Esophagus (tissue), 2 donors: ENCODE data around the gene IMMP1L. TPM values are rescaled to one million over a fixed set of nuclear protein-coding genes. Genes with fewer than 3 reads are reported as not detected.

Experiments
- H3K27ac ChIP-seq, 2 donors: one replicate each; pipeline ENCODE4 v1.5.1; 2013; ENCODE audit warnings: low read depth in 2 of 2, mild to moderate bottlenecking in 2 of 2, inconsistent platforms in 1 of 2, low read length in 1 of 2, moderate library complexity in 1 of 2
- H3K27me3 ChIP-seq, 2 donors: one replicate each; pipeline ENCODE4 v1.6.1; 2013; ENCODE audit warnings: low read length in 2 of 2, control low read depth in 1 of 2, mild to moderate bottlenecking in 1 of 2; ENCODE audit not compliant: insufficient read depth in 2 of 2, control insufficient read depth in 1 of 2
- H3K36me3 ChIP-seq, 2 donors: one replicate each; pipeline ENCODE4 v1.6.1; 2013; ENCODE audit warnings: low read length in 1 of 2; ENCODE audit not compliant: control insufficient read depth in 2 of 2, insufficient read depth in 2 of 2
- H3K4me1 ChIP-seq, 2 donors: one replicate each; pipeline ENCODE4 v1.6.1; 2013; ENCODE audit warnings: low read length in 1 of 2; ENCODE audit not compliant: control insufficient read depth in 2 of 2, insufficient read depth in 2 of 2
- H3K4me3 ChIP-seq, 2 donors: one replicate each; pipeline ENCODE4 v1.5.1; 2013; ENCODE audit warnings: low read length in 2 of 2, mild to moderate bottlenecking in 2 of 2, low read depth in 1 of 2, moderate library complexity in 1 of 2
- H3K9me3 ChIP-seq, 2 donors: one replicate each; pipeline ENCODE4 v1.6.1; 2013; ENCODE audit warnings: mild to moderate bottlenecking in 2 of 2, low read depth in 1 of 2, low read length in 1 of 2, moderate library complexity in 1 of 2; ENCODE audit not compliant: control insufficient read depth in 2 of 2, insufficient read depth in 1 of 2
- WGBS, 2 donors: extraction: QIAGEN DNeasy Blood & Tissue Kit; methylation state at CpG; one replicate each; pipeline ENCODE4 v1.1.7; 2013; 5-methylcytosine and 5-hydroxymethylcytosine counted together
- polyA plus RNA-seq, 2 donors: library from polyadenylated mRNA; stranded (reverse); fragments of 200-250 nt; gene quantifications; one replicate each; pipeline ENCODE4 v1.2.3, GENCODE V29; 2013
- donor health status: healthy with polysubstance abuse.
- donor health status: Bipolar disorder and iron deficiency.

Gene IMMP1L
- polyA plus RNA-seq, 2 donors, result 16.2 to 16.3 TPM

- 67 to 69% methylated on average over 2 of the region's 2 CpGs for WGBS, 2 donors
- H3K4me3 ChIP-seq, result no peak overlapping the region
- H3K9me3 ChIP-seq, result no peaks in the 10 kb centered on the region
- no peaks in the 10 kb centered on the region for H3K27me3 ChIP-seq
- H3K4me1 ChIP-seq, result no peaks in the 10 kb centered on the region
- no peak overlapping the region for H3K27ac ChIP-seq
- peaks cover 0 to under 1% of the 10 kb centered on the region in 2 donors for H3K36me3 ChIP-seq
Observed at GRCh38 chr11:31442086-31442485, 67.3 kb downstream of the IMMP1L start.

DNA sequence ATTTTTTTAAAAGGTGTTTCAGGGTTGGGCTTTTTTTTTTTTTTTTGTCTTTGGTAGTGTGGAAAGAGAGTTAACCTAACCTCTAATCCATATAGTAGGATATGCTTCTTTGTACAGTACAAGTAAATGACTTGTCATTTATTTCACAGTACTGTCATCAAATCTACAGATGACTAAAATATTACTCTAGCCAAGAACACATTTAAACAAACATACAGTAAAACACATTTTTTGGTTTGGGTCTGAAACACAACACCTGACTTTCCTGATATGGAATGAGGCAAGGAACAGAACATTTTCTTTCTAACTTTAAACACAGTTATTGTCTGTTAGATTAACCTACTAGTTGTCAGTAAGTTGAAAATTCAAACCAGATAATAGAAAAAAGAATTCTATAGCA is 68.1 kb downstream of the IMMP1L start:
- H3K9me3 ChIP-seq, result no peaks in the 10 kb centered on the region
- H3K4me1 ChIP-seq, result no peaks in the 10 kb centered on the region
- no peak overlapping the region for H3K27ac ChIP-seq
- H3K36me3 ChIP-seq, result no peaks in the 10 kb centered on the region
- no peak overlapping the region for H3K4me3 ChIP-seq
- no peaks in the 10 kb centered on the region for H3K27me3 ChIP-seq

GRCh38 chr11:31437742-31438435 is 71.5 kb downstream of the IMMP1L start:
- 93 to 96% methylated on average over 2 of the region's 2 CpGs for WGBS, 2 donors
- H3K36me3 ChIP-seq, result no peaks in the 10 kb centered on the region
- H3K9me3 ChIP-seq, result no peaks in the 10 kb centered on the region
- H3K27me3 ChIP-seq, result no peaks in the 10 kb centered on the region
- H3K27ac ChIP-seq, result no peak overlapping the region
- no peaks in the 10 kb centered on the region for H3K4me1 ChIP-seq
- H3K4me3 ChIP-seq, result no peak overlapping the region

- H3K27me3 ChIP-seq, result no peaks in the 10 kb centered on the region
- 97 to 98% methylated on average over 1 of the region's 1 CpG for WGBS, 2 donors
- no peaks in the 10 kb centered on the region for H3K9me3 ChIP-seq
- no peaks in the 10 kb centered on the region for H3K4me1 ChIP-seq
- no peak overlapping the region for H3K27ac ChIP-seq
- peaks cover 0 to 3% of the 10 kb centered on the region in 2 donors for H3K36me3 ChIP-seq
- no peak overlapping the region for H3K4me3 ChIP-seq
Observed at GRCh38 chr11:31433851-31434250, 75.6 kb downstream of the IMMP1L start.

DNA sequence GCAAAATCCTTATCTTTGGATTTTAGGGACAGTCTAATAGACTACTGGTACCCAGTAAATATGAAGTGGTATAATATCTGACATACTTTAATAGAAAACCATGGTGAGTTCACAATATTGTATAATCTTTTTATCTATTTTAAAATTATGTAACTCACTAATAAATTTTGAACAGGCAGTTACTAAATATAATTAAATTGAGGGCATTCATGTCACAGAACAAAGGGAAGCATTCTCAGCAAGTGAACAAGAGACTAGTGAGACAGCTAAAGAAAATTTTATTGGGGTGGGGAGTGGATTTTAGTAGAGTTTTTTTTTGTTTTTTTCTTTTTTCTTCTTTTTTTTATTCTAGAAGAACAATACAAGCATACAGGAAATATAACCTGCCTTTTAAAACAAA is 84.8 kb downstream of the IMMP1L start:
- Histone ChIP-seq H3K9me3 (no peaks in the 10 kb centered on the region), H3K27me3 (no peaks in the 10 kb centered on the region), H3K4me3 (no peak overlapping the region), H3K4me1 (no peaks in the 10 kb centered on the region), H3K36me3 (no peaks in the 10 kb centered on the region), H3K27ac (no peak overlapping the region)

DNA sequence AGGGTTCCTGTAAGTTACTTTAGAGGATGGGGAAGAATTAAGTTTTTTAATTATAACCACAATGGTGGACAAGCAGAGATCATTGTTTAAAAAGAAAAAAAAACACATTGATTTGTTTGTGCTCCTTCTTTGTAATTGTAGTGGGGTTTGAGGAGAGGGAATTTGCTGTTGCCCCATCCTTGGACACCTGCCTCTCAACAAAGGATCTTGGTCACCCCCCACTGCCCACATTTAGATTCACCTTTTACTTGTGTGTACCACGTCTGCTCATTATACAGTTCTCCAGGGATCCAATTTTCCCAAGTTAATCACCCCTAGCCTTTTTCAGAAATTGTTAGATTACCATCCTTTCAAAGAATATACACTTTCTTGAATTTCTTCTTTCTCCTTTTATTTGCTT is 86.7 kb downstream of the IMMP1L start:
- Histone ChIP-seq H3K27me3 (no peaks in the 10 kb centered on the region), H3K27ac (no peak overlapping the region), H3K9me3 (no peaks in the 10 kb centered on the region), H3K4me3 (no peak overlapping the region), H3K4me1 (no peaks in the 10 kb centered on the region), H3K36me3 (no peaks in the 10 kb centered on the region)
- WGBS, 2 donors, result 98 to 100% methylated on average over 1 of the region's 1 CpG

DNA sequence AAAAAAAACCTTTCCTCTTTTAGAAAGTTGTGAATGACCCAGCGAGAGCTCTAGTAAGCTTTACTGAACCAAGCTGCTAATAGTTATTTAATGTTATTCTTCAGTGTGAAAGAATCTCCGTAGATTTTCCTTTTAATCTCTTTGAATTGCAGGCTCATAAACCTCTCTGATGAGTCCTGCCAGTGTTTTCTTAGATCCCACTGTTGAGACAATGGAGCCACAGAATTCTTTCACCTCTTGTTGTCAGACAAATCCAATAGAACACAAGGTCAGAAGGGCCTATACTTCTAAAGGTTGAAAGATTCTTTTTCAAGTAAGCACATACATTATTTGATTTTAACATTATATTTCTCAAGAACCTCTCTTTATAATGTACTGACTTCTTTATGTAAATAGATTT is 87.6 kb downstream of the IMMP1L start:
- whole genome bisulfite sequencing, 2 donors, result 69 to 83% methylated on average over 2 of the region's 2 CpGs
- Histone ChIP-seq H3K27ac (no peak overlapping the region), H3K4me1 (no peaks in the 10 kb centered on the region), H3K9me3 (no peaks in the 10 kb centered on the region), H3K27me3 (no peaks in the 10 kb centered on the region), H3K36me3 (no peaks in the 10 kb centered on the region), H3K4me3 (no peak overlapping the region)

DNA sequence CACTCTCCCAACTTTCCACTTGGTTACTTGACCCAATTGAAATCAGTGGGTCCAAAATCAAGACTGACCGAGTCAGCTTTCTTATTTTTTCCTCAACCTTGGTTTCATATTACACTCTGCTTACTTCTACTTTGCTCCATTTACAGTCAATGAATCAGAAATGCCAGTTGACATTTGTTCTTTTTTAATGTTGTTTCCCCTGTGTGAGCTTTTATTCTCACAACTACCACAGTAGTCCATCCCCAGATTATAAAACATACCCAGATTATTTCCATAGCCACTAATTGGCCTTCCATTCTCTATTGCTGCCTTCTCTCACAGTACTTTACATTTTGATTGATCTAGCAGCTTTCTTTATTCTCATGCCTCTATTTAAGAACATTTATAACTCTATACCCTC is 89.8 kb downstream of the IMMP1L start:
- H3K27me3 ChIP-seq, result no peaks in the 10 kb centered on the region
- H3K27ac ChIP-seq, result no peak overlapping the region
- H3K36me3 ChIP-seq, result no peaks in the 10 kb centered on the region
- H3K9me3 ChIP-seq, result no peaks in the 10 kb centered on the region
- H3K4me3 ChIP-seq, result no peak overlapping the region
- H3K4me1 ChIP-seq, result no peaks in the 10 kb centered on the region
- WGBS, 2 donors, result 76 to 84% methylated on average over 1 of the region's 1 CpG

GRCh38 chr11:31419138-31419537 is 90.3 kb downstream of the IMMP1L start:
- Histone ChIP-seq H3K36me3 (no peaks in the 10 kb centered on the region), H3K27ac (no peak overlapping the region), H3K9me3 (no peaks in the 10 kb centered on the region), H3K27me3 (no peaks in the 10 kb centered on the region), H3K4me3 (no peak overlapping the region), H3K4me1 (no peaks in the 10 kb centered on the region)
- 79 to 85% methylated on average over 3 of the region's 3 CpGs for WGBS, 2 donors

GRCh38 chr11:31417816-31418215 is 91.6 kb downstream of the IMMP1L start:
- H3K4me3 ChIP-seq, result no peak overlapping the region
- 95 to 96% methylated on average over 2 of the region's 2 CpGs for whole genome bisulfite sequencing, 2 donors
- no peaks in the 10 kb centered on the region for H3K4me1 ChIP-seq
- H3K36me3 ChIP-seq, result no peaks in the 10 kb centered on the region
- H3K27ac ChIP-seq, result no peak overlapping the region
- no peaks in the 10 kb centered on the region for H3K9me3 ChIP-seq
- H3K27me3 ChIP-seq, result no peaks in the 10 kb centered on the region
